ENCODE data around the gene EEF1AKMT3. TPM values are rescaled to one million over a fixed set of nuclear protein-coding genes. Genes with fewer than 3 reads are reported as not detected.

Gene EEF1AKMT3
- total and polyA plus RNA-seq, 4 donors = 1.5 to 6.4 (median 2.1) TPM

GRCh38 chr12:57752668-57753000, 19.8 kb upstream of the EEF1AKMT3 start:
- Histone ChIP-seq H3K4me1 (ENCODE audit: control insufficient read depth in 4 of 4, insufficient read depth in 4 of 4, low read length in 3 of 4) (peaks cover 6 to 35% (median 27%) of the 10 kb centered on the region in 4 donors), H3K9ac (ENCODE audit: low read depth in 1 of 2, low read length in 2 of 2) (peak overlapping the region in 1 of 2 donors; percentile 40)

DNA sequence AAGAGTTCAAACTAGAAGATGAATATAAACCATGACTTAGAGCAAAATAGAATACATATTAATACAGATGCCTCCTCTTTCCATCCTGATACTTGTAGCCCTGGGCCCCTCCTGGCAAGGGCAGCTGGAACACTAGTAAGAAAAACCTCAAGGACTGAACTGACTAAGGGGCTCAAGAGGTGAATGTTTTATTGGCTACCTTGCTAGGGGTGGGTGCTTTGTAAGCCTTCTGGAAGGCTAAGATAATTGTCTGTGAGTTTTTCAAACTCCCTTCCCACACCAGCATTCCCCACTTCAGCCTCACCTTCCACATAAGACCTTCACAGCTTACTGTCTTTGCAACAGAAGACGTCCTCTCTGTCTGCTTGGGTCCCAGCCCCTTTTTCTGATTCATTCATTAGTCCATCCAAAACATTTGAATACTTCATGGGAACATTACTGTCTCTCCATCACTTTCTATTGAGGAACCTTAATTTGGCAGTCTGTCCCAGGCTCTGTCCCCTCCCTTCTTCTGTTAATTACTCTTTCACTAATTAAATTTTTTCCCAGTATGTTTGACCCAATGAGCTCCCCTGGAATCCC, 18.6 kb upstream of the EEF1AKMT3 start:
- H3K9ac ChIP-seq (ENCODE audit: low read depth in 1 of 2, low read length in 2 of 2) = no peak overlapping the region
- no peaks in the 10 kb centered on the region for H3K9me3 ChIP-seq (ENCODE audit: control insufficient read depth in 4 of 4, low read length in 3 of 4)
- H3K4me1 ChIP-seq (ENCODE audit: control insufficient read depth in 4 of 4, insufficient read depth in 4 of 4, low read length in 3 of 4) = peaks cover 6 to 35% (median 27%) of the 10 kb centered on the region in 4 donors
- no peaks in the 10 kb centered on the region for H3K27me3 ChIP-seq (ENCODE audit: control insufficient read depth in 4 of 4, insufficient read depth in 4 of 4, low read length in 3 of 4)
- H3K27ac ChIP-seq (ENCODE audit: low read depth in 1 of 2, low read length in 2 of 2) = no peak overlapping the region
- H3K4me3 ChIP-seq (ENCODE audit: low read depth in 1 of 3, low read length in 3 of 3) = no peak overlapping the region
- WGBS = 39% methylated on average over 1 of the region's 1 CpG
- TF ChIP-seq RAD21 (IDR thresholded peaks at IDR 0.05) (no peak), NR2F2 (IDR thresholded peaks at IDR 0.05) (no peak), HNF4G (IDR thresholded peaks at IDR 0.05) (no peak), SP1 (IDR thresholded peaks at IDR 0.05) (no peak), ATF3 (IDR thresholded peaks at IDR 0.05) (no peak), MAX (IDR thresholded peaks at IDR 0.05) (no peak), TAF1 (conservative IDR thresholded peaks at IDR 0.05) (no peak), RXRA (IDR thresholded peaks at IDR 0.05) (no peak), FOXA2 (IDR thresholded peaks at IDR 0.05) (no peak), CTCF (IDR thresholded peaks at IDR 0.05; ENCODE audit: low read depth, low read length, missing input control) (no peak), FOXA1 (IDR thresholded peaks at IDR 0.05) (no peak), EGR1 (IDR thresholded peaks at IDR 0.05; ENCODE audit: low read depth in 2 of 2) (no peak), YY1 (IDR thresholded peaks at IDR 0.05) (no peak), HNF4A (conservative IDR thresholded peaks at IDR 0.05) (no peak)
- TF ChIP-seq, protein P1, sequence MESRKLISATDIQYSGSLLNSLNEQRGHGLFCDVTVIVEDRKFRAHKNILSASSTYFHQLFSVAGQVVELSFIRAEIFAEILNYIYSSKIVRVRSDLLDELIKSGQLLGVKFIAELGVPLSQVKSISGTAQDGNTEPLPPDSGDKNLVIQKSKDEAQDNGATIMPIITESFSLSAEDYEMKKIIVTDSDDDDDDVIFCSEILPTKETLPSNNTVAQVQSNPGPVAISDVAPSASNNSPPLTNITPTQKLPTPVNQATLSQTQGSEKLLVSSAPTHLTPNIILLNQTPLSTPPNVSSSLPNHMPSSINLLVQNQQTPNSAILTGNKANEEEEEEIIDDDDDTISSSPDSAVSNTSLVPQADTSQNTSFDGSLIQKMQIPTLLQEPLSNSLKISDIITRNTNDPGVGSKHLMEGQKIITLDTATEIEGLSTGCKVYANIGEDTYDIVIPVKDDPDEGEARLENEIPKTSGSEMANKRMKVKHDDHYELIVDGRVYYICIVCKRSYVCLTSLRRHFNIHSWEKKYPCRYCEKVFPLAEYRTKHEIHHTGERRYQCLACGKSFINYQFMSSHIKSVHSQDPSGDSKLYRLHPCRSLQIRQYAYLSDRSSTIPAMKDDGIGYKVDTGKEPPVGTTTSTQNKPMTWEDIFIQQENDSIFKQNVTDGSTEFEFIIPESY (IDR thresholded peaks at IDR 0.05) = no peak
- TF ChIP-seq, protein P2, sequence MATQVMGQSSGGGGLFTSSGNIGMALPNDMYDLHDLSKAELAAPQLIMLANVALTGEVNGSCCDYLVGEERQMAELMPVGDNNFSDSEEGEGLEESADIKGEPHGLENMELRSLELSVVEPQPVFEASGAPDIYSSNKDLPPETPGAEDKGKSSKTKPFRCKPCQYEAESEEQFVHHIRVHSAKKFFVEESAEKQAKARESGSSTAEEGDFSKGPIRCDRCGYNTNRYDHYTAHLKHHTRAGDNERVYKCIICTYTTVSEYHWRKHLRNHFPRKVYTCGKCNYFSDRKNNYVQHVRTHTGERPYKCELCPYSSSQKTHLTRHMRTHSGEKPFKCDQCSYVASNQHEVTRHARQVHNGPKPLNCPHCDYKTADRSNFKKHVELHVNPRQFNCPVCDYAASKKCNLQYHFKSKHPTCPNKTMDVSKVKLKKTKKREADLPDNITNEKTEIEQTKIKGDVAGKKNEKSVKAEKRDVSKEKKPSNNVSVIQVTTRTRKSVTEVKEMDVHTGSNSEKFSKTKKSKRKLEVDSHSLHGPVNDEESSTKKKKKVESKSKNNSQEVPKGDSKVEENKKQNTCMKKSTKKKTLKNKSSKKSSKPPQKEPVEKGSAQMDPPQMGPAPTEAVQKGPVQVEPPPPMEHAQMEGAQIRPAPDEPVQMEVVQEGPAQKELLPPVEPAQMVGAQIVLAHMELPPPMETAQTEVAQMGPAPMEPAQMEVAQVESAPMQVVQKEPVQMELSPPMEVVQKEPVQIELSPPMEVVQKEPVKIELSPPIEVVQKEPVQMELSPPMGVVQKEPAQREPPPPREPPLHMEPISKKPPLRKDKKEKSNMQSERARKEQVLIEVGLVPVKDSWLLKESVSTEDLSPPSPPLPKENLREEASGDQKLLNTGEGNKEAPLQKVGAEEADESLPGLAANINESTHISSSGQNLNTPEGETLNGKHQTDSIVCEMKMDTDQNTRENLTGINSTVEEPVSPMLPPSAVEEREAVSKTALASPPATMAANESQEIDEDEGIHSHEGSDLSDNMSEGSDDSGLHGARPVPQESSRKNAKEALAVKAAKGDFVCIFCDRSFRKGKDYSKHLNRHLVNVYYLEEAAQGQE (IDR thresholded peaks at IDR 0.05) = no peak
- H3K36me3 ChIP-seq (ENCODE audit: control insufficient read depth in 4 of 4, insufficient read depth in 3 of 4, low read depth in 1 of 4, low read length in 3 of 4) = peaks cover 2 to 14% (median 6%) of the 10 kb centered on the region in 4 donors
- no peak for DNase-seq (ENCODE audit: low spot score)

More at GRCh38 chr12:57752668-57753000, 19.8 kb upstream of the EEF1AKMT3 start:
- peak; percentile 28 for TF ChIP-seq SP1 (IDR thresholded peaks at IDR 0.05)
- no peak for TF ChIP-seq MAX (IDR thresholded peaks at IDR 0.05)
- peak in 1 of 2 donors; percentile 4 for TF ChIP-seq EGR1 (IDR thresholded peaks at IDR 0.05; ENCODE audit: low read depth in 2 of 2)
- WGBS = 3% methylated on average over 5 of the region's 5 CpGs
- peak overlapping the region; percentile 26 to 29 for H3K27ac ChIP-seq (ENCODE audit: low read depth in 1 of 2, low read length in 2 of 2)
- no peak for DNase-seq (ENCODE audit: low spot score)
- peak overlapping the region in 2 of 3 donors; percentile 20 to 27 for H3K4me3 ChIP-seq (ENCODE audit: low read depth in 1 of 3, low read length in 3 of 3)
- H3K9me3 ChIP-seq (ENCODE audit: control insufficient read depth in 4 of 4, low read length in 3 of 4) = no peaks in the 10 kb centered on the region
- no peaks in the 10 kb centered on the region for H3K27me3 ChIP-seq (ENCODE audit: control insufficient read depth in 4 of 4, insufficient read depth in 4 of 4, low read length in 3 of 4)
- H3K36me3 ChIP-seq (ENCODE audit: control insufficient read depth in 4 of 4, insufficient read depth in 3 of 4, low read depth in 1 of 4, low read length in 3 of 4) = peaks cover 4 to 13% (median 11%) of the 10 kb centered on the region in 4 donors

Measured in liver (tissue), 9 donors.